GM21737 (cell line): ENCODE data around the gene LMNB1.
"Not testable (repeated sequence)": the region's sequence is repeated elsewhere in the genome, so short reads cannot be mapped to it uniquely, and the experiment has no call there.

Experiments
- ATAC-seq: cut with Tn5 transposase; IDR thresholded peaks from one replicate; pipeline ENCODE4 v1.9.1; 2021; ENCODE audit warnings: mild to moderate bottlenecking, moderate library complexity; ENCODE audit not compliant: unreplicated experiment

LMNB1 gene

GRCh38 chr5:126778675-126779403, 1.9 kb downstream of the LMNB1 start:
- ATAC-seq, result no peak

GRCh38 chr5:126780165-126780827, 3.4 kb downstream of the LMNB1 start:
- ATAC-seq, result no peak

GRCh38 chr5:126788409-126788808, 11.5 kb downstream of the LMNB1 start:
- not testable (repeated sequence) for ATAC-seq

GRCh38 chr5:126793097-126793496, 16.2 kb downstream of the LMNB1 start:
- no peak for ATAC-seq

- not testable (repeated sequence) for ATAC-seq
Measured at GRCh38 chr5:126793648-126794047, 16.7 kb downstream of the LMNB1 start.

GRCh38 chr5:126794157-126794828, 17.4 kb downstream of the LMNB1 start:
- ATAC-seq, result no peak

- ATAC-seq, result no peak
Measured at GRCh38 chr5:126799780-126800179, 22.8 kb downstream of the LMNB1 start.

GRCh38 chr5:126801174-126801991, 24.4 kb downstream of the LMNB1 start:
- no peak for ATAC-seq

GRCh38 chr5:126801992-126802294, 25.0 kb downstream of the LMNB1 start:
- ATAC-seq, result no peak

- ATAC-seq, result no peak
Measured at GRCh38 chr5:126805063-126805462, 28.1 kb downstream of the LMNB1 start.

- no peak for ATAC-seq
Measured at GRCh38 chr5:126808521-126808988, 31.6 kb downstream of the LMNB1 start.

- ATAC-seq, result no peak
Measured at GRCh38 chr5:126809916-126810315, 33.0 kb downstream of the LMNB1 start.

GRCh38 chr5:126810596-126811380, 33.9 kb downstream of the LMNB1 start:
- no peak for ATAC-seq

GRCh38 chr5:126811515-126812198, 34.7 kb downstream of the LMNB1 start:
- no peak for ATAC-seq

- ATAC-seq, result no peak
Measured at GRCh38 chr5:126812199-126812570, 35.2 kb downstream of the LMNB1 start.

GRCh38 chr5:126813799-126814198, 36.9 kb downstream of the LMNB1 start:
- not testable (repeated sequence) for ATAC-seq

GRCh38 chr5:126814721-126815404, 37.9 kb downstream of the LMNB1 start:
- ATAC-seq, result no peak

GRCh38 chr5:126816649-126817048, 39.7 kb downstream of the LMNB1 start:
- ATAC-seq, result no peak

- ATAC-seq, result no peak
Measured at GRCh38 chr5:126818736-126819135, 41.8 kb downstream of the LMNB1 start.
